ENCODE measurements around the gene DSCAML1.

The DSCAML1 gene

GRCh38 chr11:117793583-117793982 lies 3.4 kb downstream of the DSCAML1 start:
- H3K27ac ChIP-seq, result no peak overlapping the region
- TF ChIP-seq, protein P1, sequence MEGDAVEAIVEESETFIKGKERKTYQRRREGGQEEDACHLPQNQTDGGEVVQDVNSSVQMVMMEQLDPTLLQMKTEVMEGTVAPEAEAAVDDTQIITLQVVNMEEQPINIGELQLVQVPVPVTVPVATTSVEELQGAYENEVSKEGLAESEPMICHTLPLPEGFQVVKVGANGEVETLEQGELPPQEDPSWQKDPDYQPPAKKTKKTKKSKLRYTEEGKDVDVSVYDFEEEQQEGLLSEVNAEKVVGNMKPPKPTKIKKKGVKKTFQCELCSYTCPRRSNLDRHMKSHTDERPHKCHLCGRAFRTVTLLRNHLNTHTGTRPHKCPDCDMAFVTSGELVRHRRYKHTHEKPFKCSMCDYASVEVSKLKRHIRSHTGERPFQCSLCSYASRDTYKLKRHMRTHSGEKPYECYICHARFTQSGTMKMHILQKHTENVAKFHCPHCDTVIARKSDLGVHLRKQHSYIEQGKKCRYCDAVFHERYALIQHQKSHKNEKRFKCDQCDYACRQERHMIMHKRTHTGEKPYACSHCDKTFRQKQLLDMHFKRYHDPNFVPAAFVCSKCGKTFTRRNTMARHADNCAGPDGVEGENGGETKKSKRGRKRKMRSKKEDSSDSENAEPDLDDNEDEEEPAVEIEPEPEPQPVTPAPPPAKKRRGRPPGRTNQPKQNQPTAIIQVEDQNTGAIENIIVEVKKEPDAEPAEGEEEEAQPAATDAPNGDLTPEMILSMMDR (conservative IDR thresholded peaks at IDR 0.05), result no peak

GRCh38 chr11:117792992-117793391 lies 4.0 kb downstream of the DSCAML1 start:
- TF ChIP-seq, protein P1 (conservative IDR thresholded peaks at IDR 0.05), result no peak
- H3K27ac ChIP-seq, result no peak overlapping the region

GRCh38 chr11:117792241-117792640 lies 4.8 kb downstream of the DSCAML1 start:
- TF ChIP-seq, protein P1 (conservative IDR thresholded peaks at IDR 0.05), result no peak
- no peak overlapping the region for H3K27ac ChIP-seq

GRCh38 chr11:117790279-117790678 lies 6.7 kb downstream of the DSCAML1 start:
- no peak overlapping the region for H3K27ac ChIP-seq
- TF ChIP-seq, protein P1 (conservative IDR thresholded peaks at IDR 0.05), result no peak

GRCh38 chr11:117789241-117789640 lies 7.8 kb downstream of the DSCAML1 start:
- H3K27ac ChIP-seq, result no peak overlapping the region
- TF ChIP-seq, protein P1 (conservative IDR thresholded peaks at IDR 0.05), result no peak

DNA sequence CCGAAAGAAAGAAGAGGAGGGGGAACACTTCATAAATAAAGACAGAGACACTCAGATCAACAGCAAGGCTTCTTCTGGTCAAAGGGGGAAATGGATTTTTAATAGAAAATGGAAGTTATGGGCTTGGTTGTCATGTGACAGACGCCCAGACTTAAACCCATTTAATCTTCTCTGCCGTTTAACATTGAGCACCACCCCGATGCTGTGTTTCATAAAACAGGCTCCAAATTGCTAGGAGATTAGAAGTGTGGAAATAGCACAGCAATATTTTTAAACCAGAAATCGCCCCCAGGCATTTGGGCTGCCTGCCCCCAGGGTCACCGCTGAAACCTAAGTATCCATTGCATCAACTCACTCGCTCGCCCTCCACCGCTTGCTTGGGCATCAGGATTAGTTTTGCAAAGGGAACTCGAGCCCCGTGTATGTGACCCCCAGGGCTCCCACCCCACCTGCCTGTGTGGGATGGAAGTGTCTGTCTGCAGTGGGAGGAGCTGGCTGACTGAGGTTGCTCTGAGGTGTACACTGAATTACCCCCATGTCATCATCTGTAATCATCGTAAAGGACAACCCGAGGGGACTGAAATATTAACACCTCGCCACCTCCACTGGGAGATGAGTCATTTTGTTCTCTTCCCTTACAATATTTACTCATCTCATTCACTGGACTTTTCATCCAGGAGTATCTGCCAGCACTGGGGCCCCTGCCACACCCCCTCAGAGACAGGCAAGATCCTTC lies 10.7 kb downstream of the DSCAML1 start:
- TF ChIP-seq, protein P1 (conservative IDR thresholded peaks at IDR 0.05), result no peak

DNA sequence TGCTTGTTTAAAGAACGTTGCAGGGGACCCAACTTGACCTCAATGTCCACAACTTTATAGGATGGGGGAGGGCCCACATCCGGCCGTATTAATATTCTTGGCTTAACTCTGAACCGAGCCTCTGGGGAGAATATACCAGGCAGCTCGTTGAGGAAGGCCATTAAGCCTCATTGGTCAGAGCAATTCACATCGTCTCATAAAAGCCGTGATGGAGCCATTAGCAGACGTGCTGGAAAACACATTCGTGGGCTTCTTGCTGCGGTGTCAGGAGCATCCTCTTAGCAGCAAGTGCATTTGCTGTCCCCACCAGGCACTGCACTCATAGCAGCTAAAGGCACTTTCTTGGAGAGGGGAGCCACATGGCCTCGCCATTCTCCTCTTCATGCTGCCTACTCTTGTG lies 14.9 kb downstream of the DSCAML1 start:
- H3K27ac ChIP-seq, result no peak overlapping the region; the same call in 1 of the 2 replicates
- TF ChIP-seq, protein P1 (conservative IDR thresholded peaks at IDR 0.05), result no peak

More for the DNA sequence above, 10.7 kb downstream of the DSCAML1 start:
- H3K27ac ChIP-seq, result no peak overlapping the region

Data from VCaP (cell line).